GM12872 (cell line): ENCODE results near the gene ERCC4.

Experiments
- CTCF ChIP-seq: IDR thresholded peaks from 3 replicates; pipeline ENCODE4 v1.5.1; 2011; ENCODE audit warnings: low read depth, mild to moderate bottlenecking, low read length, moderate library complexity; ENCODE audit not compliant: insufficient read depth

The ERCC4 gene

DNA sequence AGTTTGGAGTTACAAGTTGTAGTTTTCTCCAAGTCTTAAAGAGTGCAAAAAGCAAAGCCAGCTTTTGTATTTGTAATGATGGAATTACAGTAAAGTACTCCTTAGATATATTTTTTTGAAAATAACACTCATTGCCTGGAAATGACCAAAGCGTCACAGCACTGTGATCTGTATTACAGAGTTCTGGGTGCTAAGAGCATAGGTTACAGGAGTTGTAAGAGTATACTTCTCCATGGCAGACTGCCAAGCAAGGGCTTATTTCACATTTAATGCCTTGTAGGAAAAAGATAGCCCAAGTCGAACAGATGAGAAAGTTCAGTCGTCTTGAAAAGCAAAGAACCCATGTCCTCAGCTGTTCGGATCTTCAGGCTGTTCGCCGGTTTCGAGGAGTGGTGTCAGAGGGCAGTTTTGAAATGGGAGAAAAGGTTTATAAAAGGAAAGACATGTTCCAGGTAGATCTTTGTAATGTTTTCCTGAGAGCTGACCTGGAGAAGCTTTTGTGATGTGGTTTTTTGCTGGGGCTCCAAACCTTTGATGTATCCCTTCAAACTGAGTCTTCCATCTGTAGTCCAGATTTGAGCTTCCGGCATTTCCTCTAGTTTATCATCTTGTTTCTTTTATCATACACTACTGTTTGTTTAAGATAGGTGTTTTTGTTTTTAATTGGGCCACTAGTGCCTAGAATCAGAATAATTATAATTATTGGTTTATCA lies 41.3 kb downstream of the ERCC4 start:
- TF ChIP-seq CTCF: no peak

- TF ChIP-seq CTCF: no peak
These were observed 42.3 kb downstream of the ERCC4 start for GRCh38 chr16:13962232-13962631.

DNA sequence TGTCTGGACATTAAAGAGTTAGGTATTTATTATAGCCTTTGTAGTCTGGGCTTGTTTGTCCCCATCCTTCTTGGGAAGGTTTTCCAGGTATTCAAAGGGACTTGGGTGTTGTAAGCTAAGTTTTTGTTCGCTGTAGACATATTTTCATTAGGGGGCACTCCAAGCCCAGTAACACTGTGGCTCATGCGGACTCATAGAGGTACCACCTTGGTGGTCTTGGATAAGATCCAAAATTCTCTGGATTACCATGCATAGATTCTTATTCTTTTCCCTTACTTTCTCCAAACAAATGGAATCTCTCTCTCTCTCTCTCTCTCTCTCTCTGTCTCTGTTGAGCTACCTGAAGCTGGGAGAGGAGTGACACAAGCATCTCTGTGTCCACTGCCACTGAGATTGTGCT lies 48.9 kb downstream of the ERCC4 start:
- TF ChIP-seq CTCF: no peak

DNA sequence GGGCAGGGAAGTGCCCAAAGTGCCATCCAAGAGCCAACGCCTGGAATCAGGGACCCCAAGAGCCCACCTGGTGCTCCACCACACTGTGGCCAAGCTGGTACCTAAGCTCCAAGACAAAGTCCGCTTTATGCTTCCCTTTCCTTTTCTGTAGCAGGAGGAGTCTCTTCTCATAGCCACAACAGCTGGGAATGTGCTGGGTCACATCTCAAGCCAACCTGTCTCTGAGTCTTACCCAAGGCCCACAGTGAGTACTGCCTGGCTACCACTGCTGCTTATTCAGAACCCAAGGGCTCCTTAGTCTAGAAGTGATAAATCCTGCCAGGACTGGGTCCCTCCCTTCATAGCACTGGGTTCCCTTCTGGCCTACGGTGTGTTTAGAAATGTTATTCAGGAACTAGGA lies 49.8 kb downstream of the ERCC4 start:
- no peak for TF ChIP-seq CTCF

GRCh38 chr16:13970708-13971422 lies 50.9 kb downstream of the ERCC4 start:
- no peak for TF ChIP-seq CTCF

- no peak for TF ChIP-seq CTCF
These were observed 53.5 kb downstream of the ERCC4 start for GRCh38 chr16:13973321-13974023.

- no peak for TF ChIP-seq CTCF
These were observed 57.2 kb downstream of the ERCC4 start for GRCh38 chr16:13977177-13977576.
